ENCODE results near the gene SARS1.

The SARS1 gene

DNA sequence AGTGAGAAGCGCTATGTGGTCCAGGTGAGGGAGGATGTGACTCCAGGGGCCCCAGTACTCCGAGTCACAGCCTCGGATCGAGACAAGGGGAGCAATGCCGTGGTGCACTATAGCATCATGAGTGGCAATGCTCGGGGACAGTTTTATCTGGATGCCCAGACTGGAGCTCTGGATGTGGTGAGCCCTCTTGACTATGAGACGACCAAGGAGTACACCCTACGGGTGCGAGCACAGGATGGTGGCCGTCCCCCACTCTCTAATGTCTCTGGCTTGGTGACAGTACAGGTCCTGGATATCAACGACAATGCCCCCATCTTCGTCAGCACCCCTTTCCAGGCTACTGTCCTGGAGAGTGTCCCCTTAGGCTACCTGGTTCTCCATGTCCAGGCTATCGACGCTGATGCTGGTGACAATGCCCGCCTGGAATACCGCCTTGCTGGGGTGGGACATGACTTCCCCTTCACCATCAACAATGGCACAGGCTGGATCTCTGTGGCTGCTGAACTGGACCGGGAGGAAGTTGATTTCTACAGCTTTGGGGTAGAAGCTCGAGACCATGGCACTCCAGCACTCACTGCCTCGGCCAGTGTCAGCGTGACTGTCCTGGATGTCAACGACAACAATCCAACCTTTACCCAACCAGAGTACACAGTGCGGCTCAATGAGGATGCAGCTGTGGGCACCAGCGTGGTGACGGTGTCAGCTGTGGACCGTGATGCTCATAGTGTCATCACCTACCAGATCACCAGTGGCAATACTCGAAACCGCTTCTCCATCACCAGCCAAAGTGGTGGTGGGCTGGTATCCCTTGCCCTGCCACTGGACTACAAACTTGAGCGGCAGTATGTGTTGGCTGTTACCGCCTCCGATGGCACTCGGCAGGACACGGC is 37.8 kb downstream of the SARS1 start:
- DNase-seq, result no peak

DNA sequence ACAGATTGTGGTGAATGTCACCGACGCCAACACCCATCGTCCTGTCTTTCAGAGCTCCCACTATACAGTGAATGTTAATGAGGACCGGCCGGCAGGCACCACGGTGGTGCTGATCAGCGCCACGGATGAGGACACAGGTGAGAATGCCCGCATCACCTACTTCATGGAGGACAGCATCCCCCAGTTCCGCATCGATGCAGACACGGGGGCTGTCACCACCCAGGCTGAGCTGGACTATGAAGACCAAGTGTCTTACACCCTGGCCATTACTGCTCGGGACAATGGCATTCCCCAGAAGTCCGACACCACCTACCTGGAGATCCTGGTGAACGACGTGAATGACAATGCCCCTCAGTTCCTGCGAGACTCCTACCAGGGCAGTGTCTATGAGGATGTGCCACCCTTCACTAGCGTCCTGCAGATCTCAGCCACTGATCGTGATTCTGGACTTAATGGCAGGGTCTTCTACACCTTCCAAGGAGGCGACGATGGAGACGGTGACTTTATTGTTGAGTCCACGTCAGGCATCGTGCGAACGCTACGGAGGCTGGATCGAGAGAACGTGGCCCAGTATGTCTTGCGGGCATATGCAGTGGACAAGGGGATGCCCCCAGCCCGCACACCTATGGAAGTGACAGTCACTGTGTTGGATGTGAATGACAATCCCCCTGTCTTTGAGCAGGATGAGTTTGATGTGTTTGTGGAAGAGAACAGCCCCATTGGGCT is 38.6 kb downstream of the SARS1 start:
- no peak for DNase-seq

DNA sequence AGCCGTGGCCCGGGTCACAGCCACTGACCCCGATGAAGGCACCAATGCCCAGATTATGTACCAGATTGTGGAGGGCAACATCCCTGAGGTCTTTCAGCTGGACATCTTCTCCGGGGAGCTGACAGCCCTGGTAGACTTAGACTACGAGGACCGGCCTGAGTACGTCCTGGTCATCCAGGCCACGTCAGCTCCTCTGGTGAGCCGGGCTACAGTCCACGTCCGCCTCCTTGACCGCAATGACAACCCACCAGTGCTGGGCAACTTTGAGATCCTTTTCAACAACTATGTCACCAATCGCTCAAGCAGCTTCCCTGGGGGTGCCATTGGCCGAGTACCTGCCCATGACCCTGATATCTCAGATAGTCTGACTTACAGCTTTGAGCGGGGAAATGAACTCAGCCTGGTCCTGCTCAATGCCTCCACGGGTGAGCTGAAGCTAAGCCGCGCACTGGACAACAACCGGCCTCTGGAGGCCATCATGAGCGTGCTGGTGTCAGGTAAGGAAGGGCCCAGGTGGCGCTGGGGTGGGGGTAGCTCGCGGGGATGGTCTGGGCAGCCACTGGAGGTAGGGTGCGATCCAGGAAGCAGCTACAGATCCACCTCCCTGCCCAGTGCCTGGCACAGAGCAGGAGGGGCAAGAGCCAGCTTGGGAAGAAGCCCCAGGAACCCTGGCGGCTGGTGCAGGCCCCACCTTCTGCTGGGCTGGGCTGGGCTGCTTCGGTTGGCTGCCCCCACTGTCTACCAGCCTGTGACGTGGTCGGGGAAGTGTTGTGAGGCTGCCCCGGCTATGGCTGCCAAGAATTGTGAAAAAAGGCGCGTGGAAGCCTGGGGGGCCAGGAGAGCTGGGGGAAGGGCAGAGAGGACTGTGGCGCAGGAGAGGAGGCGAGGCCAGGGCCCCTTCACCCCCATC is 39.4 kb downstream of the SARS1 start:
- no peak for DNase-seq

DNA sequence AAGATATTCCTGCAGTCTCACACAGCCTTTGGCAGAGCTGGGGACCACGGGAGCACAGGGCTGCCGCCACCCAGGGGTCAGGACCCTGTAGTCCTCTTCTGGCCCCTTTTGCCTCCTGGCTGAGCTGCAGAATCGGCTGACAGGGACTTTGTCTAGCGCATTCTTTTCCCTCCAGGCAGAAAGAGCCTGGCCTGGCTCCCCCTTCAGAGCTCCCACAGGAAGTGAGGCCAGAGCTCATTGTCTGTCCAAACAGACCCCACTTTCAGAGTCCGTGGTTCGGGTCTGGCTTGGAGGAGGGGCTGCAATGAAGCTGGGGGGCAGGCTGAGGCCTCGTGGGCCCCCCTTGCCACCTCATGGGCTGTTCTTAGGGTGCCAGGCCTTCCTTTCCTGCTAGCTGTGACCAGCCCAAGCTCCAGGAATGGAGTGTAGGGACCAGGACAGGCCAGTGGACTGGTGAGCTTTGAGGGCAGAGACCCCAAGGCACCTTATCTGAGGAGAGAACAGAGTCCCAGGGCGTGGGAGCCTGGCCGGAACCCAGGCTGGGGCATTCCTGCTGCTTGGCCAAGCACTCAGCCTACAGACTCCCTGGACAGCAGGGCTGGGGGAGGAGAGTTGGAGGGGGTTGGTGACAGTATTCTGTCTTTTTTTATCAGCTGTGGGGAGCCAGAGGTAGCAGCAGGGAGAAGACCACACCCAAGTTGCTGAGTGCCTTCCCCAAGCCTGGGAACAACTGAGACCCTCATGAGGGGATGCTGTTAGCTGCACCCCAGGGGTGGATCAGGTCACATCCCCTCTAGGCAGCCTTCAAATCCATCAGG is 40.3 kb downstream of the SARS1 start:
- DNase-seq, result no peak

- DNase-seq, result no peak
Measured at GRCh38 chr1:109254621-109255096, 40.9 kb downstream of the SARS1 start.

- no peak for DNase-seq
Measured at GRCh38 chr1:109255097-109255651, 41.5 kb downstream of the SARS1 start.

- no peak for DNase-seq
Measured at GRCh38 chr1:109255678-109256077, 42.0 kb downstream of the SARS1 start.

GRCh38 chr1:109256085-109256484 is 42.4 kb downstream of the SARS1 start:
- DNase-seq, result no peak

DNA sequence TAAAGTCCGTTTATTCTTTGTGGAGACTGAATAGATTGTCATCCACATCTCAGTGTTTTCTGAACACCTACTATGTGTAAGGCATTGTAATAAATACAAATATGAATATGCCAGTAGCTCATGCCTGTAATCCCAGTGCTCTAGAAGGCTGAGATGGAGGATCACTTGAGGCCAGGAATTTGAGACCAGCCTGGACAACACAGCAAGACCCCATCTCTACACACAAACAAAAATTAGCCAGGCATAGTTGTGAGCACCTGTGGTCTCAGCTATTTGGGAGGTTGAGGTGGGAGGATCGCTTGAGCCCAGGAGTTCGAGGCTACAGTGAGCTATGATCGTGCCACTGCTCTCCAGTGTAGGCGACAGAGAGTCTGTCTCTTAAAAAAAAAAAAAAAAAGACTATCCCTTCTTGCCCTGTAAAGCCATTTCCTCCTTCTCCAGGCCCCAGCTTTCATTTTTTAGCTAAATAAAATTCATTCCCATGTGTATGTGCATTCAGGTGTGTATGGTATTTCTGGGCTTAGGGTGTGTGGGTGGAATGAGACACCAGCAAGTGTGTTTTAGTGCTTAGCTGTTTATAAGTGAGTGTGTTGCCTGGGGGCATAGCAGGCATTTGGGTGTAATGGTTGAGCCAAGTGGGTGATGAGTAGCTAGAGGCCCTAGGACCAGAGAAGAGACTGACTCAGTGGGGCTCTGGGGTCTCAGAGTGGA is 43.4 kb downstream of the SARS1 start:
- DNase-seq, result no peak

GRCh38 chr1:109257682-109258421 is 44.1 kb downstream of the SARS1 start:
- no peak for DNase-seq

- DNase-seq, result no peak
Measured at GRCh38 chr1:109258481-109259466, 45.1 kb downstream of the SARS1 start.

- DNase-seq, result no peak
Measured at GRCh38 chr1:109259674-109260557, 46.2 kb downstream of the SARS1 start.

DNA sequence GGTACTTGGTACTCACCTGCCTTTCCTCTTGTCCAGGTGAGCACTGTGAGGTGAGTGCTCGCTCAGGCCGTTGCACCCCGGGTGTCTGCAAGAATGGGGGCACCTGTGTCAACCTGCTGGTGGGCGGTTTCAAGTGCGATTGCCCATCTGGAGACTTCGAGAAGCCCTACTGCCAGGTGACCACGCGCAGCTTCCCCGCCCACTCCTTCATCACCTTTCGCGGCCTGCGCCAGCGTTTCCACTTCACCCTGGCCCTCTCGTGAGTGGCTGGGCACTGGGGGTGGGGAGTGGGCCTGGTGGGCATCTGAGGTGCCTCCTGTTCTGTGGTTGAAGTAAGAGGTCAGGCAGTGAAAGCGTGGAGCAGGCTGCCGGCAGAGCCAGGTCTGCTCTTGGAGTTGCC is 47.3 kb downstream of the SARS1 start:
- no peak for DNase-seq

GRCh38 chr1:109261578-109261977 is 47.9 kb downstream of the SARS1 start:
- no peak for DNase-seq

GRCh38 chr1:109262231-109263055 is 48.7 kb downstream of the SARS1 start:
- no peak for DNase-seq

DNA sequence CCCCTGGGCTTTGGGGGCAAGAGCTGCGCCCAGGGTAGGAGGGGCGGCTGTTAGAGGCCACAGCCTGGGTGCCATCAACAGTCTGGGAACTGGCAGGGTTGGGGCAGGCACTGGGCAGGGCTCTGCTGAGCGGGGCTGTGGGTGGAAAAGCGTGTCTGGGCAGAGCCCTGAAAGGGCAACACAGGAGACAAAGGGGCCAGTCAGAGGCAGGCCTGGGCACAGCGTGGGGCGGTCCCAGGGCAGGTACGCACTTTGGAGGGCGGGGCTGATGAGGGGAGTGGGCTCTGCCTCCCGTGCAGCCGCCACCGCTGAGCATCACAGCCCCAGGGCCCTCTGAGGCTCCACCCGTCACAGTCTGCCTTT is 49.5 kb downstream of the SARS1 start:
- DNase-seq, result no peak
